ENCODE data around the gene RBM38.

RBM38 gene

DNA sequence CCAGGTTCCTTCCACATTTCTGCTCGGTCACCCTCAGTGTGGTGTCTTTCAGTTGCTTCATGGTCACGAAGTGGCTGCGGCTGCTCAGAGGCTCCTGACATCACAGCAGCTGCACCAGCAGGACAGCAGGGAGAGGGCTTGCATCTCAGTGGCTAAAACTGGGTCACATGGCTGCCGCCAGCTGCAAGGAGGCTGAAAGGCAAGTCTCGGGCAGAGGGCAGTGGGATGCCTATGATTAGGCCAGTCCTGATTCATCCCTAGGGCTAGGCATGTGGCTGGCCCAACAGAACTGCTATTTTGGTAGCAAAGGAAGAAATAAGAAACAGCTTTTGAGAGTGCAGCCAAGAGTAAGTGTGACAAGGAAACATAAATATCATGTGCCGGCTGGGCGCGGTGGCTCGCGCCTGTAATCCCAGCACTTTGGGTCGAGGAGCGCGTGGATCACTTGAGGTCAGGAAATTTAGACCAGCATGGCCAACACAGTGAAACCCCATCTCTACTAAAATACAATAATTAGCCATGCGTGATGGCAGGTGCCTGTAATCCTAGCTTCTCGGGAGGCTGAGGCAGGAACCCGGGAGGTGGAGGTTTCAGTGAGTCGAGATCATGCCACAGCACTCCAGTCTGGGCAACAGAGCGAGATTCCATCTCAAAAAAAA is 46.6 kb downstream of the RBM38 start:
- no peak for DNase-seq (ENCODE audit: low read depth)

DNA sequence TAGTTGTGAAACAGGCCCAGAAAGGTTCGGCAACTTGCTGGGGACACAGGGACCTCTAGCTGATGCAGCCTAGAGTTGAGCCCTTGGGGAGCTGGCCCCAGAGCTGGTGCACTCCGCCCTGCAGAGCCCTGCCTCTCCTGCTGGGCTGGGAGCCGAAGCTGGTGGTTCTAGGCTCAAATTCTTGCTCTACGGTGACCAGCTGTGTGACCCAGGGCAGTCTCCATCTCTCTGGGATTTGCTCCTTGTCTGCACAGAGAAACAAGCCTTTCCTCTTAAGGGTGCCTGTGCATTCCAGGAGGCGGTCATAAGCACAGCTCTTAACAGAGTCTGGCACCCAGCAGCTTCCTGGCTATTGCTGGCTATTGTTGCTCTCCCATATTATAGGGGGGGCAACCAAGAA is 47.4 kb downstream of the RBM38 start:
- DNase-seq (ENCODE audit: low read depth): no peak

DNA sequence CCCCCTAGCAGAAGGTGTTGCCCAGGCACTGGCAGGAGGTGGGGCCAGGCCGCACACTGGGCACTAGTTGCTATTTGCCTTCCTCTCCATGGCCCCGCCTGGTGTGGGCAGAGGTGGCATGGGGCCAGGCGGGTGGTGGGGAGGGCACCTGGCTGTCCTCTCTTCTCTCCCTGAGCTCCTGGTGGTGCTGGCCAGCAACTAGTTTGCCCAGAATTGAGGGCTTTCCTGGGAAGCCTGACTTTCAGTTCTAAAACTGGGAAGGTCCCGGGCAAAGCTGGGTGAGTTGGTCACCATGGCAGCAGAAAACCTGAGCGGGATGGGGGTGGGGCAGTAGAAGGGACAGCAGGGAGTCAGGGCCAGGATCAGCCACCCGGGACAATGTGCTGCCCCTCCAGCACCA is 48.2 kb downstream of the RBM38 start:
- DNase-seq (ENCODE audit: low read depth): no peak

DNA sequence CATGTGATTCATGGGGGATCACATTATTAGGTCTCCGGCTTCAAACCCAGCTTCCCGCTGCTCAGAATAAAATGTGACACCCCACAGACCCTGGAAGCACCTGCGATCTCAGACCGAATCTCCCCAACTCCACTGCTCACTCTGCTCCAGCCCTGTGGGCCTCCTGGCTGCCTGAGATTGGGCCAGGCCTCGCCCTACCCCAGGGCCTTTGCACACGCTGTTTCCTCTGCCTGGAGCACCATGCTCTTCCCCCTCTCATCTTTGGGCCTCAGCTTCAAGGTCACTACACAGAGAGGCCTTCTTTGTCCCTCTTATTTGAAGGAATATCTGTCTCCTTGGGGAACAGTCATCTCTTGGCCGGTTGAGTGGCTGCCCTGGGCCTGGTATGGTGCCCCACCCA is 48.8 kb downstream of the RBM38 start:
- no peak for DNase-seq (ENCODE audit: low read depth)

DNA sequence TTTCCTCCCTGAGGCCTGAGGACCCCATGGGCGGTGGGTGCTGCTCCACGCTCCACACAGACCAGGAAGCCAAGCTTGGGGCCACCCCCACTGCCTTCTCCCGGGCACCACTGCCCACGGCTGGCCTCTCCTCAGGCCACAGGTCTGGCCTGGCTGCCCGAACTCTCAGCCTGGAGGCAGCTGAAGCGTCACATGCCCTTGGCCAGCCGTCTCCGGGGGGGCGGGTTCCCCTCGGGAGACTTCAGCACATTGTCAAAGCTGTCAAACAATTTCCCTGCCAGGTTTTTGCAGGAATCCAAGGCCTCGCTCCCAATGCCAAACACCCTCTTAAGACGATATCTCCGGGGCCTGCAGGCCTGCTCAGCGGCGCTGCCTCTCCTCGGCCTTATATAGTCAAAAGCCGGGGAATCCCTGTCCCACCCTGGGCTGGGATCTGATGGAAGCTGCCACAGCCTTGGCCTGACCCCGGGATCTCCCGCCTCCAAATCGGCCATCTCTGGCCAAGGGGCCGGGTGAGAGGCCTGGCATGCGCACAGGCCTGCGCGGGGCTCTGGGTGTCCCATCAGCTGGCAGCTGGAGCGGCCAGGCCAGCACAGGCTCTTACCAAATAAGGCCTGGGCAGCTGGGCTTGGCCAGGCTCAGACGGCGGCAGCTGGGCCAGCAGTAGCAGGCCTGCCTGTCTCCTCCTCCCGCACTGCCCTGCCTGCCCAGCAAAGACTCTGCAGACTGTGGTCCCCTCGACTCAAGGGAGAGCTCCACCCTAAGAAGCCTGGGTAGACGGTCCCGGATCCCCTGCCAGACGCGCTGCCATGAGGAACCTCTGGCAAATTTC is 49.7 kb downstream of the RBM38 start:
- DNase-seq (ENCODE audit: low read depth): peak; percentile 24

DNA sequence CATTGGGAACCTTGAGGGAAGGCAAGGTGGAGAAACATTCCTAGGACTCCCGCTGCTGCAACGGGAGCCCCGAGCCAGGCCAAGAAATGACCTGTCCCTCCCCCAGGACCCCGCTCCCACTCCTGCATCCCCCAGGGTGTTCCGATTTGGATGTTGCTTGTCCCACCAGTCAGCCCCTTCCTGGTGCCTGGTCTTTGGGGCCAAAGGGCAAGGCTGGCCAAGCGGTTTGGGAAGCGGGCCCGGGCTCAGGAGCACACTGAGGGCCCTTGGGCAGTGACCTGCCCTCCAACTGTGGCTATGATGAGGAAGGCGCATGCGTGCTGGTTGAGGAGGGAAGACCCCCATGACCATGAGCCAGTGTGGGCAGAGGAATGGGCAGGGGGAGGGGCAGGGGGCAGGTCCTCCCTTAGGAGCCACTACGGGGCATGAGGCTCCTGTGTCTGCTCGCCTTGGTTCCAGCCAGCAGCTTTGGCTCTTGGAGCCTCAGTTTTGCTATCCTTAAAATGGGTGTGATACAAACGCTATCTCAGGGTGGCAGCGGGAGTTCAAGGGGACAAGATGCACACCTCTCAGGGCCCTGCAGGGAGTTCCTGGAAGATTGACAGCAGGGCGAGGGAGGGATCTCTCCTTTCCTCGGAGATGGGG is 50.4 kb downstream of the RBM38 start:
- no peak for DNase-seq (ENCODE audit: low read depth)

DNA sequence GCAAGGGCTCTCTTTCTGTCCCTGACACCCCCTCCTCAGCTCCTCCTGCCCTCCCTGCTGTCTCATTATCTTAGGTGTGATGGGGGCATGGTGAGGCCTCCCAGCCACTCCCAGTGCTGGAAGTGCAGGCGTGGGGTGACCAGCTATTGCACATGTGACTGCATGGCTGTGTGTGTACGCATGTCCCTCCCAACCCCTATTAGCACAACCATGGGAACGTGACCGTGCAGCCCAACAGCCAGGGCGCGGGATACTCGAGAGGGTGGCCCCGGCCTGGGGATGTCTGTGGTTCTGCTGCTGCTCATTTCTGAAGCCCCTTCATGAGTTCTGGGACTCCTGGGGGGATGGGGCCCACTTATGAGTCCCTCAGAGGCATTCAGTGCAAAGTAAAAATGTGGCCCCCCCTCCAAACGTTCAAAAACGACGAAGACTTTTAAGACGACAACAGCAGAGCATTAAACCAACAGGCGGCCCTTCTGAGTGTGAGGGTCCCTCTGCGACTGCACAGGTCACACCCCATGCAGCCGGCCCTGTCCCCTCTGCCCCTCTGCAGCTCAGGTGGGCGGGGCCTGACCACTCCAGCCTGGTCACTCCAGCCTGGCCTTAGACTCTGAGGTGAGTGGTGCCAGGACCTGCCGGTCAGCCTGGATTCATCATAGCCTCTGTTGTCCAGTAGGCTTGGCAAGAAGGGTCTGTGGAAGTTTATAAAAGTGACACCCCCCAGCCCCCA is 51.1 kb downstream of the RBM38 start:
- no peak for DNase-seq (ENCODE audit: low read depth)

DNA sequence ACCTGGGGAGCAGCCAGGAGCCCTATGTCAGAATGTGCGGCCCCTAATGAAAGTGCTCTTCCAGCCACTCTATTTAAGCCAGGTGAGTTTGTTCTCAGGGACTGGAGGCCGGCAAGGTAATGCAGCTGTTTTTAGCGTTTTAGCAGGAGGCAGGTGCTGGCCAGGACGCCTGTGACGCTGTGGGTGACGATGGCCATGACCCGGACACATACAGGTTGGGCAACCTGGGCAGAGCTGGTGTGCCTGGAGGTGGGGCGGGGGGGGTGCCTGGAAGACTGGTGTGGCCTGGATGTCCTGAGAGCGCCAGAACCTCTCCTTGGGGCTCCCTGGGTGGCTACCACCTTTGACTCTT is 51.7 kb downstream of the RBM38 start:
- DNase-seq (ENCODE audit: low read depth): no peak

DNA sequence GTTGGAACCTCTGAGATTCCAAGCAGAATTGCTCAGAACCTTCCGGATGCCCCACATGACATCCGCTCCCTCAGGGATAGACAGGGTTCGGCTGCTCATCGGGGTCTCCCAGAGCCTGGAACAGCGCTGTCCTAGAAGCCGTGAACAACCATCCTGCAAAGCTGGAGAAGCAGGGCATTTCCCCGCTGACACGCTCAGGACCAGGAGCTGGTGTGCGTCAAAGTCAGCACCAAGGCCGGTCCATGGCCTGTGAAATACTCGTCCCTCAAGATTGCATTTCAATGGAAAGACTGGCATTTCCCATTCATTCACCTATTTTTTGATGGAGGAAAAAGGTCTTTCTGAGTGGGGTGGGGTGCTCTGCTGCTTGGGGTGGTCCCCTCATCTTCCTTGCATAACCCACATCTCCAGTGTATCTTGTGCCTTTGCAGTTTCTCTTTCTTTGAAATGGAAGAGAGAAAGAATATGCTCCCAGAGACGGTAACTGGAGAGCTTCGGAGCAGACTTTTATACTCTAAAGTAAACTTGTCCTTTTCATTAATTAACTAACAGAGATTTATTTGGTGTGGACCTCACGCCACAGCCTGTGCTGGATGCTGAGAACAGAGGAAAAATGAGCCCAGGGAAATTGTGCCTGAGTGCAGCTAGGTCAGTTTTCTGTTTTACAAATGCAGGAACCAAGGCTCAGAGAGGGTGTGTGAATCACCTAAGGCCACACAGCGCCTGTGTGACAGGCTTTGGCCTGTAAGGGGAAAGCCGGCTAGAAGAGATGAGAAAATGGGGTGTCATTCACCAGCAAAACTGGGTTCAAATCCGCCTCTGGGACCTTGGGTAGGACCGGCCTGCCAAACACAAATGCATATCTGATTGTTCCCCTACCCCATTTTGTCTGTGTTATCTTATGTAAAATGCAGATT is 52.4 kb downstream of the RBM38 start:
- DNase-seq (ENCODE audit: low read depth): no peak

DNA sequence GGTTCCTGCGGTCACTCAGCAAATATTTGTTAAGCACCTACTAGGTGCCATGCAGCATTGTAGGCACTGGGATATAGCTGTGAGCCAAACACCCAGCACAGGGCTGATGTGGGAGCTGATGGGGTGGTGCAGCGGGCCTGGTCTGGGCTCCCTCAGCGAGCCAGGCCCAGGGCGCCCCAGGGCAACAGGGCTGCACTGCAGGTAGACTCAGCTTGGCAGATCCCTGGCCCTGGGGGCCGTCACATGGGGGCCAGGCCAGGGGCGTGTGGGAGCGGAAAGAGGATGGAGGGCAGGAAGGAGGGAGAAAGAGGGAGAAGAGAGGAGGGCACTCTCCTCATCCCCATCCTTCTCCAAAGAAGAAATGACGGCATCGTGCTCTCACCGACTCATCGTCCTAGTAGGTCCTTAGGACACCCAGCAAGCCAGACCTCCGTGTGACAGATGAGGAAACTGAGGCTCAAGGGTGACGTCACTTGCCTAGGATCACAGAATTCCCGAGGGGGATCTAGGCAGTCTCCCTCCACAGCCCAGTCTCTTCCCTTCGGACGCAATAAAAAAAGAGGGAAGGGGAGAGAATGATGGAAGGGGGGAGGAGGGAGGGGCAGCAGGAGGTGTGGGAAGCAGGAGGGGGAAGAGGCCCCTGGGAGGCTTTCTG is 53.3 kb downstream of the RBM38 start:
- DNase-seq (ENCODE audit: low read depth): no peak

DNA sequence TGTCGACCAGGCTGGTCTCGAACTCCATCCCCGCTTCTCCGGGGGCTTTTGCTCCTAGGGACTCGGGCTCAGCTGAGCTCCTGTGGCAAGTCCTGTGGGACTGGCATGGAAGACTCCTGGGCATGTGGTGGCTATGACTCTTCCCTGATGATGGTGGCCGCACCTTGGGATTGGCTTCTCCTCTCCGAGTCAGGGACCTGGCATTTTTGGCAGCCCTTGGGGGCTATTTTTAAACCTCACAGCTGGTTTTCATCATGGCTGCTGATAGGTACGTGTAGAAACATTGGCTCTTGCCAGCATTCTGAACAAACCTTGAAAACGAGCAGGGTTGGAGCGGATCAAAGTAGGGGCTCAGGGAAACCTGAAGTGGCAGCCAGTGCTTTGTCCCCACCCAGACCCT is 54.1 kb downstream of the RBM38 start:
- DNase-seq (ENCODE audit: low read depth): no peak

DNA sequence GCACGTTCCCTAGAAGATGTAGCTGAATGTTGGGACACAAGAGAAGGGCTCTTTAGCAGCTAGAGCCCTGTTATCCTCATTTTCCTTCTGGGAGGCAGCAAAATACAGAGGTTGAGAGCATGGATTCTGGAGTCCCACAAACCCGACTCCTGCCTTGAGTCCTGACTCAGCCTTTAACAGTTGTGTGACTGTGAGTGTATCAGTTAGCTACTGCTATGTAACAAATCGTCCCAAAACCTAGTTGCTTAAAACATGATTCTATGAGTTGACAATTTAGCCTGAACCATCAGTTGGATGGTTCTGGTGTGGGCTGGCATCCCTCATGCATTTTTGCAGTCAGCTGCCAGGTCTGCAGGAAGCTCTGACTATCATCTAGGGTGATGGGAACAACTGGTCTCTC is 54.6 kb downstream of the RBM38 start:
- DNase-seq (ENCODE audit: low read depth): no peak

DNA sequence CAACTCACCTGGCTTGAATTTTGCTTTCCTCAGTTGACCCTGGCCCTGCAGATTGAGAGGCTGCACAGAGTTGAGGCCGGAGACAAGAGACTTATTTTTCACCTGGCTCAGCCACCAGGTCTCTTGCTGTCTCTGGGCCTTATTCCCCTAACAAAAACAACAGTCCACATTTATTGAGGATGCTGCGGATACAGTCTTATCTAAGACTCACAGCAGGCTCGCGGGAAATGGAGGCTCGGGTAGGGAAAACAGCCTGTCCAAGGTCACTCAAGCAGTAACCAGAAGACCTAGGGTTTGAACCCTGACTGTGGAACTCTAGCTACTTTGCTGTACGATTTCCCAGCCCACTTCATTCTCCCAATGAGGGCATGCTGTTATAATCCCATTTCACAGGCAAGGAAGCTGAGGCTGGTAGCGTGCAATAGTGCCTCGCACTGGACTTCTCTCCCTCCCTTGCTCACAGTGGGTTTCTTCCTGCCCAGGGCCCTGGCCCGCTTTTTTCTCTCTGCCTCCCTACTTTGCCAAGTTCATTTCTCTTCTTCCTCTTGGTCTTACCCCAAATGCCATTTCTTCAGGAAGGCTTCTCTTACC is 57.7 kb downstream of the RBM38 start:
- no peak for DNase-seq (ENCODE audit: low read depth)

DNA sequence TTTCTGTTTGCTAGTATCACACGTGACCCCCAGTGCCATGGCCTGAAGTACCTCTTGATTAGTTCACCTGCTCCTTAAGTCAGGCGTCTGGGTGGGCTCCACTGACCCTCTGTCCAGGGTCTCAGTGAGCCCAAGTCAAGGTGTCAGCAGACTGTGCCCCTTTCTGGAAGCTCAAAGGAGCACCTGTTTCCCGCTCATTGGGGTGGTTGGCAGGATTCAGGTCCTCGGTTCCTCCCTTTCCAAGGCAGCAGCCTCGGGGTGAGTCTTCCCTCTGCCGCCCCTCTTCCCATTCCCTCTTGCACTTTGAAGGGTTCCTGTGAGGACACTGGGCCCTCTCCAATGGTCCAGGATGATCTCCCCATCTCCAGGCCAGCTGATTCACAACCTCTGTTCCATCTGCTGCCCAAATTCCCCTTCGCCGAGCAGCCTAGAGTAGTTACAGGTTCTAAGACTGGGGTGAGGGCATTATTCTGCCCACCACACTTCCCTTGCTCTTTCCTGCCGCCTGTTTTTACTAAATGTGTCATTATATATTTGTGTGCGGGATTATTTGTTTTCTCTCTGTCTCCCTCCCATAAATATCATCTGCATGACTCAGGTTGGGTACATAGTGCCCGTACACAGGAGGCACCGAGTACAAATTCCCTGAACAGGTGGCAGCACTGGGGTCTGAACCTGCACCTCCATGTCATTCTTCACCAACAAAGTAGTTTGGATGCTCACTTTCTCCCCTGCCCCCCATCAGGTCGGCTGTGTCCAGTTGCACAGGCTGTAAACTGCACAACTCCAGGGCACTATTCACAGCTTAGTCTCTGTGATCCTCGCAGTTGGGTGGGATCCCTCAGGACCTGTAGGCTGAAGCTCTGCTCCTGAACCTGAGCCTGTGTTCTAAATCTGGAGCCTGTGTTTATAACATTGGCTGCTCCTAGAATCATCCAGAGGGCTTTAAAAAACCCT is 58.5 kb downstream of the RBM38 start:
- no peak for DNase-seq (ENCODE audit: low read depth)

DNA sequence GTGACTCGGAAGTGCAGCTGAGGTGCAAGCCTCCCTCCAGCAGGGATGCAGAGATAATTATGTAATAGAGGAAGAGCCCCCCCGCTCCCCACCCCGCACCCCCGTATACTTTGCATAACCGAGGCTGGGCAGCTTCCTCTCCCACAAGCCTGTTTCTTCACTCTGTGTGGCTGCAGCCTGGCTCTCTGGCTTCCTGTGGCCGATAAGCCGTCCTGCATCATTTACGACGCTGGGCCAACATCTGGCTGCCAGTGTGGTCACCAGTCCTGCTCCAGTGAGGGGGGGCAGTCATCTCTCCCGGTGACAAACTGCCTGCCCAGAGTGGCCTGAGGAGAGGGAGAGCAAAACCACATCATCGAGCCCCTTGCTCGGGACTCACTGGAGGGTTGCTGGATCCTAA is 59.2 kb downstream of the RBM38 start:
- no peak for DNase-seq (ENCODE audit: low read depth)

DNA sequence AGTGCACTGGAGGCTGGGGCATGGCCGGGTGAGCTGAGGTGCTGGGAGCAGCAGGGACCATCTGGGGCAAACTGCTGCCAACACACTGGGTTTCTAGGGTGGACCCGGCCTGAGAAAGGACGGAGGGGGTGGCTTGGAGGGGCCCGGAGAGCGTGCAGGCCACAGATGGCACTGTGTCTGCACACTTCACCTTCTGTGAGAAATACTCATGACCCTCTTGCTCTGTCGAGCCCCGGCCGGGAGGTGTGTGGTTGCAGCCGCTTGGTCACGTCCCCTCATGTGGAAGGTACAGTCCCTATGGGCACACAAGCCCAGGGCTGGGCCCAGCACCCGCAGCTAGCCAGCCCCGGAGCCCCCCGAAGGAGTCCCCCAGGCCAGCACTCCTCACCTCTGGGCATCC is 59.7 kb downstream of the RBM38 start:
- no peak for DNase-seq (ENCODE audit: low read depth)

DNA sequence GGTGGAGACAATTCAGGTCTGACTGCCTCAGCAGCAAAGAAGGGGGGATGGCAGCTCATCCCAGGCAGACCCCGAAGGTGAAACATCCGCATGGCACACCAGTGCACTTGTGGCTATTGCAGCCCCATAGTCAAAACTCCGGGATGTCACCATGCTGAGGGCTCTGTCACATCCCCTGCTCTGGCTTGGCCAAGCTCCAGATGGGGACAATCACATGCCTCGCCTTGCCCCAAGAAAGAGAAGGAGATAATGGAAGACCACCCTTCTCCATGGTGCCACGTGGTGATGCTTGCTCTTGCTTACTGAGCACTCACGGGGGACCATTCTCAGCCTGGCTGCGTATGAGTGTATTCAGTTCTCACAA is 60.2 kb downstream of the RBM38 start:
- no peak for DNase-seq (ENCODE audit: low read depth)

DNA sequence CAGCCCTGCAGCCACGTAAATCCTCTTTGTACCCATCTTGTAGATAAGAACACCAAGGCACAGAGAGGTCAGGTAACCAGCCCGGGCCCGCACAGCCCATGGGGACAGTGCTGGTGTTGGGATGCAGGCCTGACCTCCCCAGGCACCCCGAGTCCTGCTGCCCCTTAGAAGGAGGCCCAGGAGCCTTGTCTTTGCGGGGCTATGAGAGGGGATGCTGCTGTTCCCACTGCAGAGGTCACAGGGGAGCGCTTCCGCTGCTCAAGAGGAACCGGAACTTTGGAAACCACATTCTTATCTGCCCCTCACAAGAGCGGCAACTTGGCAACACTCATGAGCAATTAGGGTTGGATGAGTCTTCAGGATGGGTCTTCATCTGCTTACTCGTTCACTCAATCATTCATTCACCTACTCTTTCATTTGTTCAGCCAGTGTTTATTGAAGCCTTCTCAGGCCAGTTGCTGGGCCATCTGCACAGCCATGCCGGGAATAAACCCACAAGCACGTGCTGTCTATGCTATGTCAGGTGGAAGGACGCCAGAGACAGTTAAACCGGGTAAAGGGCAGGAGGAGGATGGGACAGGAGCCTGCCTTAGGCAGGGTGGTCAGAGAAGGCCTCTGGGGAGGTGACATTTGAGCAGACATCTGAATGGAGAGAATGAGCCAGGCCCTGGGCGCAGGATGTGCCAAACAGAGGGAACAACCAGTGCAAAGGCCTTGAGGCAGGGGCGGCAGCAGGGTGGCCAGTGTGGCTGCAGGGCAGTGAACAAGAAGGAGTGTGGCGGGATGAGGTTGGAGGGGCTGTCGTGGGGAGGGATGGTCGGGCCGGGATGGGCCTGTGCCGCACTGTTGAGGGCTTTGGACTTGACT is 60.8 kb downstream of the RBM38 start:
- DNase-seq (ENCODE audit: low read depth): no peak

DNA sequence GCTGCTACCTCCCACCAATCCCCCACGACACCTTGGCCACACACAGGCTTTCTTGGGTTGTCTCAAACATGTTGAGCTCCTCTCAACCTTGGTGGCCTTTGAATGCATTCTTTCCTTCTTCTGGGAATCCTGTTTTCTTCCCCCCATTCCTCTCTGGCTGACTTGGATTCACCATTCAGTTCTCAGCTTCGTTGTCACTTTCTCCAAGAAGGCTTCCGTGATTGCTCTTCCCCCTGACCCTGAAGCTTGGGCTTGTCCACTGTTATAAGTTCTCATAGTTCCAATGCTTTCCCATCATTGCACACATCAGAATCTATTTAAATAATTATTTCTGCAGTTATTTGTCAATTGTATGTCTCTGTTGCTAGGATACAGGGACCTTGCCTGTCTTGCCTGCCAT is 64.2 kb downstream of the RBM38 start:
- DNase-seq (ENCODE audit: low read depth): no peak
